ENCODE results near the gene CPAMD8. TPM values are rescaled to one million over a fixed set of nuclear protein-coding genes. Genes with fewer than 3 reads are reported as not detected.

CPAMD8 gene
- total RNA-seq, 1 donor: 0.36 TPM

DNA sequence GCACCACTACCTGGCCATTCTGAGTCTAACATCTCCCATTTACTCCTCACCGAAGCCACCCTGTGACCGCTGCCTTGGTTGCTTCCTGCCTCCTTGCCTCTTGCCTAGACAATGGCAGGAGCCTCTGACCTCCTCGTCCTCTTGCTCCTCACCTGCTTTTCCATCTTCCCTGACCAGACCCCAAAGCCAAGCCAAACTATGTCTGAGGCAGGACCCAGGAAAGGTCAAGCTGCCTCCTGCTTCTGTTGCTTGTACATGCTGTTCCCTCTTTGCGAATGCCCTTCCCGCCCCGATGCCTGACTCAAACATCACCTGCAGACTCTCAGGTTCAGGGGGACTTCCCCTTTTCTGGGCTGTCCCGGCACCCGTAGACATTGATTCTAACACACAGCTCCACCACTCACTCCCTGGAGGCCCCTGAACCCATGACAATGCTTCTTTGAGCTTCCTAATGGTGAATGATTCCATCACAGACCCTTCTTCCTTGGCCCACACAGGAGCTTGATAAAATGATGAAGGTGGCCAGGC, 77.0 kb downstream of the CPAMD8 start:
- Histone ChIP-seq H3K36me3 (ENCODE audit: insufficient read depth, low read length) (no peaks in the 10 kb centered on the region), H3K4me3 (ENCODE audit: insufficient read depth, low read length) (no peak overlapping the region), H3K4me1 (ENCODE audit: insufficient read depth, low read length) (no peaks in the 10 kb centered on the region), H3K4me2 (ENCODE audit: insufficient read depth, low read length) (no peak overlapping the region), H3K27me3 (ENCODE audit: insufficient read depth, low read length) (no peaks in the 10 kb centered on the region), H3K79me2 (ENCODE audit: insufficient read depth, low read length) (no peaks in the 10 kb centered on the region), H2AFZ (ENCODE audit: low read length) (no peak overlapping the region), H3K27ac (ENCODE audit: low read depth, low read length) (no peak overlapping the region), H3K9me3 (ENCODE audit: low read depth, low read length) (no peaks in the 10 kb centered on the region), H4K20me1 (ENCODE audit: insufficient read depth, low read length) (no peaks in the 10 kb centered on the region)
- TF ChIP-seq, protein P1, sequence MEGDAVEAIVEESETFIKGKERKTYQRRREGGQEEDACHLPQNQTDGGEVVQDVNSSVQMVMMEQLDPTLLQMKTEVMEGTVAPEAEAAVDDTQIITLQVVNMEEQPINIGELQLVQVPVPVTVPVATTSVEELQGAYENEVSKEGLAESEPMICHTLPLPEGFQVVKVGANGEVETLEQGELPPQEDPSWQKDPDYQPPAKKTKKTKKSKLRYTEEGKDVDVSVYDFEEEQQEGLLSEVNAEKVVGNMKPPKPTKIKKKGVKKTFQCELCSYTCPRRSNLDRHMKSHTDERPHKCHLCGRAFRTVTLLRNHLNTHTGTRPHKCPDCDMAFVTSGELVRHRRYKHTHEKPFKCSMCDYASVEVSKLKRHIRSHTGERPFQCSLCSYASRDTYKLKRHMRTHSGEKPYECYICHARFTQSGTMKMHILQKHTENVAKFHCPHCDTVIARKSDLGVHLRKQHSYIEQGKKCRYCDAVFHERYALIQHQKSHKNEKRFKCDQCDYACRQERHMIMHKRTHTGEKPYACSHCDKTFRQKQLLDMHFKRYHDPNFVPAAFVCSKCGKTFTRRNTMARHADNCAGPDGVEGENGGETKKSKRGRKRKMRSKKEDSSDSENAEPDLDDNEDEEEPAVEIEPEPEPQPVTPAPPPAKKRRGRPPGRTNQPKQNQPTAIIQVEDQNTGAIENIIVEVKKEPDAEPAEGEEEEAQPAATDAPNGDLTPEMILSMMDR (IDR thresholded peaks at IDR 0.05; ENCODE audit: extremely low read depth, low read depth, low read length): no peak
- DNase-seq (ENCODE audit: insufficient read length, low spot score, missing footprints): peak; percentile 51

DNA sequence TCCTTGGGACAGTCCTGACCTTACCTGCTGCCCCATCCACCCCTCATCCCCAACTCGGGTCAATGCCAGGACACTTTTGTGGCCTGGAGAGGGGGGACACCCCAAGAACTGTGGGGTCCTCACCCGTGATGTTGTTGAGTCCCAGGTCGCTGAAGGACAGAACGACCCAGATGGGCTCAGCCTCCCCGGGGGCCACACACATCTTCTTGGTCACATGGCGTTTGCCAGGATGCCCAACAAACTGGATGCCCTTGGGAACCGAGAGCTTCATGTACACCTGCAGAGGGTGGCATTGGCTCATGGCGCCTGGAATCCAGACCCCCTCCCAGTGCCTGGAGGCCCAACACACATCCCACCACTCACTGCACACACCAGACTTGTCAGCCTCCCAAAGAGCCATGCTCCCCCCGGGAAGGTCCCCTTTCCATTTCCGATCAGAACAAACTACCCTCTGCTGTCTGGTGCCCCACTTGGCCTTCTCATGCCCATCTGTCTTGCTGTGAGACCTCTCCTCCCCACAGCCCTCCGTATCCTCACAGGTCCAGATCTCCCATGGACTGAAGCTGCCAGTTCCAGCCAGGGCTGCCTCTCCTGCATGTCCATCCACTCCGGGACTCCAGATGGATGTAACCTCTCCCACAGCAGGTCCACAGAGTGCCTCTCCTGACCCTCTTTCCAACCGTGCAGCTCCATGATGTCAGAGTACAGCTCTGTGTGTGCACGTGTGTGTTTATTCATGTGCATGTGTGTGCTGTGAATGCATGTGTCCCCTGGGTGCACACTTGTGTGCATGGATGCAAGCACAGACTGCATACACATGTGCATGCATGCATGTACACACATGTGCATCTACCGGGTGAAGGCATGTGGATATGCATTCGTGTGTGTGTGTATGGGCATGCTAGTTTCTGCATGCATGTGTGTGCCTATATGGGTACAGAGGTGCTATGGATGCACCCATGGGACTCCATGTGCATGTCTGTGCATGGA, 79.4 kb downstream of the CPAMD8 start:
- H3K4me1 ChIP-seq (ENCODE audit: insufficient read depth, low read length): no peaks in the 10 kb centered on the region
- H3K36me3 ChIP-seq (ENCODE audit: insufficient read depth, low read length): no peaks in the 10 kb centered on the region
- TF ChIP-seq, protein P1 (IDR thresholded peaks at IDR 0.05; ENCODE audit: extremely low read depth, low read depth, low read length): no peak
- H3K4me3 ChIP-seq (ENCODE audit: insufficient read depth, low read length): no peak overlapping the region
- no peaks in the 10 kb centered on the region for H3K79me2 ChIP-seq (ENCODE audit: insufficient read depth, low read length)
- DNase-seq (ENCODE audit: insufficient read length, low spot score, missing footprints): no peak
- no peaks in the 10 kb centered on the region for H4K20me1 ChIP-seq (ENCODE audit: insufficient read depth, low read length)
- H3K4me2 ChIP-seq (ENCODE audit: insufficient read depth, low read length): no peak overlapping the region
- H3K27ac ChIP-seq (ENCODE audit: low read depth, low read length): no peak overlapping the region
- no peaks in the 10 kb centered on the region for H3K9me3 ChIP-seq (ENCODE audit: low read depth, low read length)
- H2AFZ ChIP-seq (ENCODE audit: low read length): no peak overlapping the region
- H3K27me3 ChIP-seq (ENCODE audit: insufficient read depth, low read length): no peaks in the 10 kb centered on the region

DNA sequence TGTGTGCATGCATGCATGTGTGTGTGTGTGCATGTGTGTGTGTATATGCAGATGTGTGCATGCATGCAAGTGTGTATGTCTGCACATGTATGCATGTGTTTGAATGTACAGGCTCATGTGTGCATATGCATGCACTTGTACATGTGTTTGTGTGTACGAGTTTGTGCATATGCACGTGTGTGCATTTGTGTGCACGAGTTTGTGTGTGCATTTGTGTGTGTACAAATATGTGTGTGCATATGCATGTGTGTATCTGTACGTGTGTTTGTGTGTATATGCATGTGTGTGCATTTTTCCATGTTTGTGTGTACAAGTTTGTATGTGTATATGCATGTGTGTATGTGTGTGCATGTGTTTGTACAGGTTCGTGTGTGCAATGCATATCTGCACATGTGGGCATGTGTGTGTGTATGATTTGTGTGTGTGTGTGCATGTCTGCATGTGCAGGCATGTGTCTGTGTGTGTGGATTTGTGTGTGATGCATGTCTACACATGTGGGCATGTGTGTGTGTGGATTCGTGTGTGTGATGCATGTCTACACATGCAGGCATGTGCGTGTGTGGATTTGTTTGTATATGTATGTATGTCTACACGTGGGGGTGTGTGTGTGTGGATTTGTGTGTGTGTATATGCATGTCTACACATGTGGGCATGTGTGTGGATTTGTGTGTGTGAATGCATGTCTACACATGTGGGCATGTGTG, 80.7 kb downstream of the CPAMD8 start:
- no peak overlapping the region for H3K4me2 ChIP-seq (ENCODE audit: insufficient read depth, low read length)
- H3K27ac ChIP-seq (ENCODE audit: low read depth, low read length): no peak overlapping the region
- H3K4me1 ChIP-seq (ENCODE audit: insufficient read depth, low read length): no peaks in the 10 kb centered on the region
- H3K79me2 ChIP-seq (ENCODE audit: insufficient read depth, low read length): no peaks in the 10 kb centered on the region
- TF ChIP-seq, protein P1 (IDR thresholded peaks at IDR 0.05; ENCODE audit: extremely low read depth, low read depth, low read length): no peak
- no peaks in the 10 kb centered on the region for H3K9me3 ChIP-seq (ENCODE audit: low read depth, low read length)
- DNase-seq (ENCODE audit: insufficient read length, low spot score, missing footprints): no peak
- no peaks in the 10 kb centered on the region for H3K27me3 ChIP-seq (ENCODE audit: insufficient read depth, low read length)
- H4K20me1 ChIP-seq (ENCODE audit: insufficient read depth, low read length): no peaks in the 10 kb centered on the region
- no peak overlapping the region for H3K4me3 ChIP-seq (ENCODE audit: insufficient read depth, low read length)
- no peaks in the 10 kb centered on the region for H3K36me3 ChIP-seq (ENCODE audit: insufficient read depth, low read length)
- no peak overlapping the region for H2AFZ ChIP-seq (ENCODE audit: low read length)

DNA sequence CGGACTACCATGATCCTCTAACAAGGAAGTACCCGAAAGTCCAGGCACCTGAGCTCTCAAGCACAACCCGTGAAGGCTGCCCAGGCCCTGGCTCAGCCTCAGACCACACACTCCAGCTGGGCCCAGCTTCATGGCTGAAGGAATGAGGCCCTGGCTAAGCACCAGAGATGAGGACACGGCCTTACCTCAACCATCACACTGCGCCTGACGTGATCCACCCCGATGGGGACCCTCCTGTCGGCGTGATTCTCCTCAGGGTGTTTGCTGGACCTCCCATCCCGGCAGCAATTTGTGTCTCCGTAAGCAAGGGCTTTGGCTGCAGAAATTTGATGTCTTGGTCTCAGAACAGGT, 81.3 kb downstream of the CPAMD8 start:
- H3K4me3 ChIP-seq (ENCODE audit: insufficient read depth, low read length): no peak overlapping the region
- no peak overlapping the region for H2AFZ ChIP-seq (ENCODE audit: low read length)
- TF ChIP-seq, protein P1 (IDR thresholded peaks at IDR 0.05; ENCODE audit: extremely low read depth, low read depth, low read length): no peak
- H3K36me3 ChIP-seq (ENCODE audit: insufficient read depth, low read length): no peaks in the 10 kb centered on the region
- H3K79me2 ChIP-seq (ENCODE audit: insufficient read depth, low read length): no peaks in the 10 kb centered on the region
- no peak overlapping the region for H3K4me2 ChIP-seq (ENCODE audit: insufficient read depth, low read length)
- no peaks in the 10 kb centered on the region for H3K9me3 ChIP-seq (ENCODE audit: low read depth, low read length)
- no peaks in the 10 kb centered on the region for H3K27me3 ChIP-seq (ENCODE audit: insufficient read depth, low read length)
- peak; percentile 61 for DNase-seq (ENCODE audit: insufficient read length, low spot score, missing footprints)
- H4K20me1 ChIP-seq (ENCODE audit: insufficient read depth, low read length): no peaks in the 10 kb centered on the region
- no peaks in the 10 kb centered on the region for H3K4me1 ChIP-seq (ENCODE audit: insufficient read depth, low read length)
- no peak overlapping the region for H3K27ac ChIP-seq (ENCODE audit: low read depth, low read length)
